K562 (cell line): ENCODE data around the gene CBX3. TPM values are rescaled to one million over a fixed set of nuclear protein-coding genes. Genes with fewer than 3 reads are reported as not detected.
A peak's percentile ranks its signal among the peaks of the same experiment; 100 is the strongest.
"Not testable (repeated sequence)": the region's sequence is repeated elsewhere in the genome, so short reads cannot be mapped to it uniquely, and the experiment has no call there.

Experiments used
- ATAC-seq: fragments of 200-7000 bp; cut with Tn5 transposase; 3 replicates; pipeline ENCODE4 v1.9.1; 2020; ENCODE audit warnings: moderate library complexity
- BruUV-seq: library from RNA; stranded (reverse); fragments of 400-500 nt; replicated peaks from 2 replicates; lab custom pipeline; 2021; lab: Mats Ljungman, UMichigan
- CTCF ChIA-PET: fragments of 300-600 bp; formaldehyde crosslinking; extraction: SDS; loops from one replicate; lab custom pipeline; 2021; ENCODE audit warnings: low intra/inter-chr PET ratio; lab: Yijun Ruan, JAX
- POLR2A ChIA-PET: fragments of 300-600, 350-650 bp; sonication (Branson Sonifier 250); formaldehyde crosslinking; extraction: SDS; loops from one replicate; lab custom pipeline; 2021; ENCODE audit warnings: antibody characterized with exemption, inconsistent platforms; lab: Yijun Ruan, JAX
- DNase-seq, 4 experiments: peaks; one replicate each; pipeline versions ENCODE4 v3.0.0 to v3.0.0-alpha.2; 2011 to 2018; ENCODE audit warnings: low spot score in 3 of 4, mixed read lengths in 3 of 4; ENCODE audit errors: extremely low read depth in 1 of 4
- FAIRE-seq: peaks from 2 replicates; lab custom pipeline; 2011; peaks lifted over from hg19 to GRCh38; lab: Jason Lieb, UNC
- H2AFZ ChIP-seq: 2 replicates; pipeline ENCODE4 v1.6.0; 2011; ENCODE audit warnings: low read depth, low read length, control low read depth, inconsistent platforms
- H3K27ac ChIP-seq: fragments of 200-600 bp; 3 replicates; pipeline ENCODE4 v1.8.0; 2011; ENCODE audit warnings: low read depth, mild to moderate bottlenecking, control low read depth, inconsistent platforms, low read length, moderate library complexity, mixed read lengths; ENCODE audit errors: extremely low read depth
- H3K27me3 ChIP-seq, 2 experiments: fragments of 300-600 bp in 1 of 2; 2 replicates in 1 of 2; 3 replicates in 1 of 2; pipeline versions ENCODE4 v1.6.0 to v1.8.0; 2011; ENCODE audit warnings: inconsistent platforms in 2 of 2, low read length in 2 of 2, mild to moderate bottlenecking in 1 of 2, mixed read lengths in 1 of 2, moderate library complexity in 1 of 2; ENCODE audit not compliant: control insufficient read depth in 2 of 2, insufficient read depth in 2 of 2
- H3K36me3 ChIP-seq: fragments of 300-600 bp; 3 replicates; pipeline ENCODE4 v1.8.0; 2011; ENCODE audit warnings: mild to moderate bottlenecking, low read length, inconsistent platforms; ENCODE audit not compliant: control insufficient read depth, insufficient read depth
- H3K4me1 ChIP-seq, 2 experiments: fragments of 200-600 bp in 1 of 2; replicated peaks in 1 of 2; 2 replicates in 1 of 2; 3 replicates in 1 of 2; pipeline versions ENCODE4 v1.5.1 to v1.8.0; 2011; ENCODE audit warnings: inconsistent platforms in 2 of 2, low read length in 2 of 2, mild to moderate bottlenecking in 1 of 2, mixed read lengths in 1 of 2, moderate library complexity in 1 of 2; ENCODE audit not compliant: control insufficient read depth in 2 of 2, insufficient read depth in 2 of 2
- H3K4me2 ChIP-seq: 2 replicates; pipeline ENCODE4 v1.6.1; 2011; ENCODE audit warnings: low read length, control low read depth, inconsistent platforms, mixed read lengths; ENCODE audit not compliant: insufficient read depth
- H3K4me3 ChIP-seq: fragments of 200-600 bp; sonication (generic), shearing (Covaris generic); 2 replicates; pipeline ENCODE4 v1.5.1; 2016; ENCODE audit warnings: control low read depth, inconsistent platforms
- H3K79me2 ChIP-seq: fragments of 200-600 bp; 3 replicates; pipeline ENCODE4 v1.8.0; 2011; ENCODE audit warnings: low read length, inconsistent platforms; ENCODE audit not compliant: control insufficient read depth, insufficient read depth
- H3K9ac ChIP-seq, 2 experiments: 2 replicates each; pipeline versions ENCODE4 v1.6.0 to v1.6.1; 2011; ENCODE audit warnings: low read depth in 2 of 2, low read length in 2 of 2, control low read depth in 1 of 2, inconsistent platforms in 1 of 2, mild to moderate bottlenecking in 1 of 2, mixed read lengths in 1 of 2; ENCODE audit not compliant: insufficient read depth in 1 of 2
- H3K9me1 ChIP-seq: one replicate; pipeline ENCODE4 v1.6.0; 2011; ENCODE audit warnings: inconsistent platforms, mild to moderate bottlenecking, low read length, moderate library complexity; ENCODE audit not compliant: control insufficient read depth, insufficient read depth
- H3K9me3 ChIP-seq: replicated peaks from 2 replicates; pipeline ENCODE4 v1.5.1; 2011; ENCODE audit warnings: low read depth, low read length, inconsistent platforms; ENCODE audit not compliant: control insufficient read depth, insufficient read depth
- H4K20me1 ChIP-seq: replicated peaks from 2 replicates; pipeline ENCODE4 v1.6.1; 2011; ENCODE audit warnings: low read length, inconsistent platforms, mixed read lengths; ENCODE audit not compliant: control insufficient read depth, insufficient read depth
- CREBBP ChIP-seq: IDR thresholded peaks from one replicate; pipeline ENCODE4 v1.6.1; 2012; ENCODE audit warnings: low read depth, mild to moderate bottlenecking, control low read depth, inconsistent platforms, low read length
- MAFF ChIP-seq: IDR thresholded peaks from 2 replicates; pipeline ENCODE4 v1.6.1; 2012; ENCODE audit warnings: low read length, improper control_type of control experiment
- MCM2 ChIP-seq: fragments of 450-650 bp; IDR thresholded peaks from 2 replicates; pipeline ENCODE4 v1.6.1; 2017; ENCODE audit warnings: low read depth, mild to moderate bottlenecking
- NR1H2 ChIP-seq: sonication (generic); formaldehyde crosslinking; IDR thresholded peaks from 2 replicates; pipeline ENCODE4 v1.4.0; 2020; ENCODE audit warnings: mild to moderate bottlenecking, missing genetic modification reagents
- TGIF2 ChIP-seq: sonication (generic); formaldehyde crosslinking; IDR thresholded peaks from 2 replicates; pipeline ENCODE4 v1.8.1; 2022; ENCODE audit warnings: mild to moderate bottlenecking, missing genetic modification reagents, moderate library complexity
- YY1 ChIP-seq, 3 experiments: IDR thresholded peaks; 2 replicates each; pipeline ENCODE4 v1.6.1; 2011; ENCODE audit warnings: low read length in 2 of 3, mild to moderate bottlenecking in 2 of 3, moderate library complexity in 2 of 3, borderline replicate concordance in 1 of 3, control low read depth in 1 of 3, low read depth in 1 of 3; ENCODE audit not compliant: insufficient read depth in 3 of 3, insufficient replicate concordance in 2 of 3, control insufficient read depth in 1 of 3, insufficient read length in 1 of 3; ENCODE audit errors: extremely low read depth in 1 of 3
- ZBTB34 ChIP-seq: fragments of 250-450 bp; sonication (Bioruptor Pico); IDR thresholded peaks from 2 replicates; pipeline ENCODE4 v1.8.0; 2021; ENCODE audit warnings: mild to moderate bottlenecking, moderate library complexity
- ZNF408 ChIP-seq: fragments of 250-450 bp; sonication (Bioruptor Pico); IDR thresholded peaks from 2 replicates; pipeline ENCODE4 v1.4.0; 2020; ENCODE audit warnings: low read depth, mild to moderate bottlenecking, moderate library complexity
- WGBS: fragments of 100-300 bp; shearing (Covaris generic); methylation state at CpG from one replicate; pipeline ENCODE4 v1.1.6; 2016; ENCODE audit warnings: low coverage, mixed read lengths; ENCODE audit not compliant: insufficient coverage; ENCODE audit errors: missing lambda C conversion rate; 5-methylcytosine and 5-hydroxymethylcytosine counted together
- in situ Hi-C: fragments of 300-500 bp; cut with MboI; formaldehyde crosslinking; loops from 4 replicates; pipeline ENCODE4 v1.15.0; 2018; ENCODE audit warnings: inconsistent platforms, mixed read lengths
- intact Hi-C: fragments of 100-400 bp; cut with micrococcal nuclease; formaldehyde crosslinking; loops from 2 replicates; pipeline ENCODE4 v1.14.2; 2022
- polyA plus RNA-seq, 8 experiments: library from polyadenylated mRNA; depleted of rRNA in 4 of 8; stranded (reverse) in 5 of 8; unstranded in 3 of 8; fragments of >200 nt; fragmentation: Nextera tagmentation in 2 of 8; fragmentation: Illumina TruSeq in 1 of 8; extraction: Ambion mirVana in 2 of 8; extraction: Trizol in 1 of 8; gene quantifications; 2 replicates each; pipeline versions ENCODE4 v1.2.1 to v1.2.3, GENCODE V29; 2011 to 2014; ENCODE audit warnings: inconsistent platforms in 1 of 8, missing spikeins in 1 of 8
- total RNA-seq, 7 experiments: library from RNA; depleted of rRNA in 6 of 7; stranded (reverse); fragments of >200 nt in 6 of 7; fragmentation: Illumina TruSeq in 2 of 7; extraction: Trizol in 2 of 7; gene quantifications; 2 replicates each; pipeline versions ENCODE4 v1.2.1 to v1.2.3, GENCODE V29; 2011 to 2021; ENCODE audit warnings: low replicate concordance in 1 of 7

The CBX3 gene
- total and polyA plus RNA-seq, 9 of the 15 experiments (the other 6 are each of a cell fraction or from before 2014, with no cell fraction given), result 198 to 413 (median 328) TPM

GRCh38 chr7:26245150-26245549 lies 43.6 kb downstream of the CBX3 start:
- intact Hi-C loops, result no loop called here

GRCh38 chr7:26250239-26250638 lies 48.7 kb downstream of the CBX3 start:
- in situ Hi-C loops (no loop called here), intact Hi-C loops (no loop called here)
- no peaks in the 10 kb centered on the region for H3K27me3 ChIP-seq
- ChIA-PET POLR2A (interaction anchor here (1.3 kb wide), 1 partner anchor 13 kb away, joined by 4 read pairs; no protein-coding TSS in a partner anchor), CTCF (no interaction called here)
- ATAC-seq, result no peak
- TF ChIP-seq YY1 (IDR thresholded peaks at IDR 0.05; ENCODE audit: borderline replicate concordance in 1 of 3, control insufficient read depth in 1 of 3, extremely low read depth in 1 of 3, insufficient read depth in 3 of 3, insufficient read length in 1 of 3, insufficient replicate concordance in 2 of 3, low read depth in 1 of 3, low read length in 2 of 3) (peak in 1 of 3 experiments; percentile 15), ZNF408 (no peak), NR1H2 (CRISPR knock-in tag) (no peak), MCM2 (no peak)
- peaks cover under 1 to 3% of the 10 kb centered on the region in 2 experiments; a peak in 2 of 5 replicates for H3K4me1 ChIP-seq
- H4K20me1 ChIP-seq, result no peaks in the 10 kb centered on the region
- H2AFZ ChIP-seq, result peak overlapping the region; percentile 75
- BruUV-seq, result no TSS peak
- WGBS, result 85% methylated on average over 12 of the region's 12 CpGs
- H3K79me2 ChIP-seq, result no peaks in the 10 kb centered on the region
- H3K9me3 ChIP-seq, result no peaks in the 10 kb centered on the region
- H3K9ac ChIP-seq, result no peak overlapping the region
- no peaks in the 10 kb centered on the region for H3K9me1 ChIP-seq
- no peak overlapping the region for H3K4me2 ChIP-seq
- H3K4me3 ChIP-seq, result no peak overlapping the region
- no peak overlapping the region for H3K27ac ChIP-seq
- FAIRE-seq, result no peak
- H3K36me3 ChIP-seq, result no peaks in the 10 kb centered on the region
- DNase-seq, result no peak

More at GRCh38 chr7:26245150-26245549, 43.6 kb downstream of the CBX3 start:
- no peak for ATAC-seq
- no peak for DNase-seq
- no peaks in the 10 kb centered on the region for H3K79me2 ChIP-seq
- H3K4me2 ChIP-seq, result no peak overlapping the region
- H3K9me3 ChIP-seq, result no peaks in the 10 kb centered on the region
- H2AFZ ChIP-seq, result no peak overlapping the region
- H3K9ac ChIP-seq, result no peak overlapping the region
- TF ChIP-seq MAFF, result no peak
- TF ChIP-seq TGIF2 (CRISPR knock-in tag), result no peak
- TF ChIP-seq CREBBP, result no peak
- no peak for TF ChIP-seq ZBTB34
- POLR2A ChIA-PET, result no interaction called here
- no peak overlapping the region for H3K4me3 ChIP-seq
- no peaks in the 10 kb centered on the region for H3K36me3 ChIP-seq
- BruUV-seq, result no TSS peak
- H3K4me1 ChIP-seq, result peaks cover 0 to 2% of the 10 kb centered on the region in 2 experiments; a peak in 1 of 5 replicates
- CTCF ChIA-PET, result no interaction called here
- H4K20me1 ChIP-seq, result no peaks in the 10 kb centered on the region
- no peak for FAIRE-seq
- in situ Hi-C loops, result no loop called here
- no peaks in the 10 kb centered on the region for H3K27me3 ChIP-seq
- H3K9me1 ChIP-seq, result no peaks in the 10 kb centered on the region
- H3K27ac ChIP-seq, result no peak overlapping the region
- 68% methylated on average over 13 of the region's 13 CpGs for WGBS

GRCh38 chr7:26261866-26262265 lies 60.3 kb downstream of the CBX3 start:
- H3K4me2 ChIP-seq, FAIRE-seq, H3K36me3 ChIP-seq, ATAC-seq, DNase-seq, BruUV-seq, H3K9me1 ChIP-seq, H3K9ac ChIP-seq, intact Hi-C loops, in situ Hi-C loops, H3K27me3 ChIP-seq, H3K27ac ChIP-seq, H3K79me2 ChIP-seq, H3K4me3 ChIP-seq, CTCF ChIA-PET, H4K20me1 ChIP-seq, H3K4me1 ChIP-seq, POLR2A ChIA-PET, H2AFZ ChIP-seq, H3K9me3 ChIP-seq: not testable (repeated sequence)
- WGBS, result 90% methylated on average over 2 of the region's 29 CpGs
